ENCODE measurements around the gene IFNA8. TPM values are rescaled to one million over a fixed set of nuclear protein-coding genes. Genes with fewer than 3 reads are reported as not detected.

Gene IFNA8
- total and polyA plus RNA-seq, 10 donors, result not detected

DNA sequence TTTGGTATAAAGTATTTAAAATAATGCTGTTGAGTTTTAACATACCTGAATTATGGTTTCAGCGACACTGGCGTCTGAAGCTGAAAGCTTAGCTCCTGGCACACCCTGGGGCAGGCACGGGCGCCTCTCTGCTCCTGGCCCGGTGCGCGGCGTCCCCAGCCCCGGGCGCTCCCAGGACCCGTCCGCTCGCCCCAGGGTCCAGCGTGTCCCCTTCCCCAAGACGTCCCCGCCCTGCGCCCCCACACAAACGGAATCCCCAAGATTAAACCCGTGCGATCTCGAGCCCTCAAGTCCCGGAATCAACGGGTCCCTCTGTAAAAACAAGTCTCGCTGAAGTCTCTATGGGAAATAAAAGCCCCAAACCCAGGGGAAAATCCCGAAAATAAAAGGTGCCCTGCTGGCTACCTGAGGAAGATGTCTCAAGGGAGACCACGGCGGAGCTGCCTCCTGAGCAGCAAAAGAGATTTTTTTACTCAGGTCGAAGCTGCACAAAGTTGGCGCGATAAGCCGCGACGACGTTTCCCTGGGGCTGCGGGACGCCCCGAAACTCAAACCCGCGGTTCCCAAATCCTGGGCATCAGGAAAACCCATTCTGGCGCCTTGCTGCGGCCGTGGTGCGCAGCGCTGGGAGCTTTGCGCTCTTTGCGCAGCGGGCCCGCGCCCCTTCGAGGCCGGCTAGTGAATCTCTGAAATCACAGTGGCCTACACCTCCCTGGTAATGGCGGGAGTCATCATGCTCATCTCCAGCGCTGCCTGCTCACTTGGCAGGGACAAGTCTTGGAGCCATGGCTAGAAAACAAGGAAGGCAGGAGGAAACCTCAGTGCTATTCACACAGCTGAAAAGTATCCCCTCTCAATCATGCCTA is 6.3 kb upstream of the IFNA8 start:
- Histone ChIP-seq H3K36me3 (no peaks in the 10 kb centered on the region), H3K27me3 (replicated peaks in 1 of 7) (peaks cover 0 to 61% (median 23%) of the 10 kb centered on the region in 7 donors), H3K27ac (peak overlapping the region in 5 of 8 donors; percentile 7 to 52 (median 40)), H3K4me1 (peaks cover 8 to 34% (median 15%) of the 10 kb centered on the region in 6 donors), H3K4me3 (peak overlapping the region in 7 of 8 donors; percentile 10 to 60 (median 25)), H3K9me3 (no peaks in the 10 kb centered on the region)
- no peak for TF ChIP-seq POLR2AphosphoS5 (IDR thresholded peaks at IDR 0.05)
- TF ChIP-seq, protein P1, sequence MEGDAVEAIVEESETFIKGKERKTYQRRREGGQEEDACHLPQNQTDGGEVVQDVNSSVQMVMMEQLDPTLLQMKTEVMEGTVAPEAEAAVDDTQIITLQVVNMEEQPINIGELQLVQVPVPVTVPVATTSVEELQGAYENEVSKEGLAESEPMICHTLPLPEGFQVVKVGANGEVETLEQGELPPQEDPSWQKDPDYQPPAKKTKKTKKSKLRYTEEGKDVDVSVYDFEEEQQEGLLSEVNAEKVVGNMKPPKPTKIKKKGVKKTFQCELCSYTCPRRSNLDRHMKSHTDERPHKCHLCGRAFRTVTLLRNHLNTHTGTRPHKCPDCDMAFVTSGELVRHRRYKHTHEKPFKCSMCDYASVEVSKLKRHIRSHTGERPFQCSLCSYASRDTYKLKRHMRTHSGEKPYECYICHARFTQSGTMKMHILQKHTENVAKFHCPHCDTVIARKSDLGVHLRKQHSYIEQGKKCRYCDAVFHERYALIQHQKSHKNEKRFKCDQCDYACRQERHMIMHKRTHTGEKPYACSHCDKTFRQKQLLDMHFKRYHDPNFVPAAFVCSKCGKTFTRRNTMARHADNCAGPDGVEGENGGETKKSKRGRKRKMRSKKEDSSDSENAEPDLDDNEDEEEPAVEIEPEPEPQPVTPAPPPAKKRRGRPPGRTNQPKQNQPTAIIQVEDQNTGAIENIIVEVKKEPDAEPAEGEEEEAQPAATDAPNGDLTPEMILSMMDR (IDR thresholded peaks at IDR 0.05 in 8 of 11, conservative IDR thresholded peaks at IDR 0.05 in 3 of 11), result no peak
- TF ChIP-seq POLR2A (IDR thresholded peaks at IDR 0.05), result no peak
- intact Hi-C loops (cut with DNase I; ENCODE audit: low total_unique reads), result no loop called here
- DNase-seq, result peak; percentile 76
- 4 to 8% (median 4%) methylated on average over 51 to 53 of the region's 53 CpGs for WGBS, 5 donors

GRCh38 chr9:21404146-21404545 is 4.8 kb upstream of the IFNA8 start:
- Histone ChIP-seq H3K27ac (no peak overlapping the region), H3K27me3 (replicated peaks in 1 of 7) (peaks cover 0 to 47% (median 23%) of the 10 kb centered on the region in 7 donors), H3K9me3 (no peaks in the 10 kb centered on the region), H3K4me1 (peaks cover 8 to 25% (median 15%) of the 10 kb centered on the region in 6 donors), H3K4me3 (no peak overlapping the region), H3K36me3 (no peaks in the 10 kb centered on the region)
- DNase-seq, result no peak
- TF ChIP-seq POLR2AphosphoS5 (IDR thresholded peaks at IDR 0.05), result no peak
- TF ChIP-seq POLR2A (IDR thresholded peaks at IDR 0.05), result no peak
- TF ChIP-seq, protein P1 (IDR thresholded peaks at IDR 0.05 in 8 of 11, conservative IDR thresholded peaks at IDR 0.05 in 3 of 11), result no peak
- WGBS, 5 donors, result 64 to 77% (median 68%) methylated on average over 3 of the region's 3 CpGs
- intact Hi-C loops (cut with DNase I; ENCODE audit: low total_unique reads), result no loop called here

- Histone ChIP-seq H3K36me3 (no peaks in the 10 kb centered on the region), H3K4me1 (peaks cover 0 to 26% (median 15%) of the 10 kb centered on the region in 6 donors), H3K27me3 (replicated peaks in 1 of 7) (peaks cover 0 to 9% (median 0%) of the 10 kb centered on the region in 7 donors), H3K9me3 (no peaks in the 10 kb centered on the region), H3K4me3 (no peak overlapping the region), H3K27ac (no peak overlapping the region)
- intact Hi-C loops (cut with DNase I; ENCODE audit: low total_unique reads), result no loop called here
- DNase-seq, result no peak
- TF ChIP-seq, protein P1 (IDR thresholded peaks at IDR 0.05 in 8 of 11, conservative IDR thresholded peaks at IDR 0.05 in 3 of 11), result no peak
- TF ChIP-seq POLR2AphosphoS5 (IDR thresholded peaks at IDR 0.05) (no peak), POLR2A (IDR thresholded peaks at IDR 0.05) (no peak)
Observed at GRCh38 chr9:21412107-21412506, 3.2 kb downstream of the IFNA8 start.

DNA sequence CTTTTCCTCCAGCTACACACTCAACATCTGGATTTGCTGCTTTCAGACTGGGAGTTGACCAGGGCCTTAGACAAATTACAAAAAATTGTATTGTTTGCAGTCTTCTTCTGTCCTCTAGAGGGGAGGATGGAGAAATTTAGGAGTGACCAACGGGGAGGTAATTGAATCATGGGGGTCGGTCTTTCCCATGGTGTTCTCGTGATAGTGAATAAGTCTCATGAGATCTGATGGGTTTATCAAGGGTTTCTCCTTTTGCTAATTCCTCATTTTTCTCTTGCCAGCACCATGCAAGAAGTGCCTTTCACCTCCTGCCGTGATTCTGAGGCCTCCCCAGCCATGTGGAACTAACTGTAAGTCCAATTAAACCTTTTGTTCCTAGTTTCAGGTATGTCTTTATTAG is 4.2 kb downstream of the IFNA8 start:
- H3K4me1 ChIP-seq, result peaks cover 0 to 26% (median 15%) of the 10 kb centered on the region in 6 donors
- DNase-seq, result no peak
- no peaks in the 10 kb centered on the region for H3K9me3 ChIP-seq
- H3K27ac ChIP-seq, result no peak overlapping the region
- H3K36me3 ChIP-seq, result no peaks in the 10 kb centered on the region
- no peak overlapping the region for H3K4me3 ChIP-seq
- TF ChIP-seq, protein P1 (IDR thresholded peaks at IDR 0.05 in 8 of 11, conservative IDR thresholded peaks at IDR 0.05 in 3 of 11), result no peak
- no peak for TF ChIP-seq POLR2AphosphoS5 (IDR thresholded peaks at IDR 0.05)
- no peak for TF ChIP-seq POLR2A (IDR thresholded peaks at IDR 0.05)
- intact Hi-C loops (cut with DNase I; ENCODE audit: low total_unique reads), result no loop called here
- 75 to 86% (median 80%) methylated on average over 4 of the region's 4 CpGs for WGBS, 5 donors
- H3K27me3 ChIP-seq (replicated peaks in 1 of 7), result peaks cover 0 to 9% (median 0%) of the 10 kb centered on the region in 7 donors
